ENCODE data around the gene CLSTN2. TPM values are rescaled to one million over a fixed set of nuclear protein-coding genes. Genes with fewer than 3 reads are reported as not detected.

Gene CLSTN2
- total and polyA plus RNA-seq, 2 of the 13 experiments (the other 11 are each of a cell fraction or from before 2014, with no cell fraction given) = not detected

GRCh38 chr3:140243575-140243974, 308.6 kb downstream of the CLSTN2 start (continued):
- TF ChIP-seq NAIF1 (CRISPR knock-in tag; IDR thresholded peaks at IDR 0.05; ENCODE audit: borderline replicate concordance) (no peak), ZNF510 (CRISPR knock-in tag; IDR thresholded peaks at IDR 0.05; ENCODE audit: low read depth) (no peak), ZNF788 (CRISPR knock-in tag; IDR thresholded peaks at IDR 0.05; ENCODE audit: borderline replicate concordance) (no peak), BCL6 (CRISPR knock-in tag; IDR thresholded peaks at IDR 0.05) (no peak), ZMYM2 (CRISPR knock-in tag; IDR thresholded peaks at IDR 0.05) (no peak), IKZF1 (IDR thresholded peaks at IDR 0.05) (no peak), KDM5B (CRISPR knock-in tag; IDR thresholded peaks at IDR 0.05; ENCODE audit: borderline replicate concordance) (no peak), ZNF816 (CRISPR knock-in tag; IDR thresholded peaks at IDR 0.05; ENCODE audit: borderline replicate concordance) (no peak), FOXJ3 (CRISPR knock-in tag; IDR thresholded peaks at IDR 0.05; ENCODE audit: borderline replicate concordance) (no peak), SP2 (CRISPR knock-in tag; IDR thresholded peaks at IDR 0.05) (no peak), ZNF547 (CRISPR knock-in tag; IDR thresholded peaks at IDR 0.05) (no peak), ZNF646 (CRISPR knock-in tag; IDR thresholded peaks at IDR 0.05) (no peak), ARNTL (CRISPR knock-in tag; IDR thresholded peaks at IDR 0.05) (no peak), CEBPB (IDR thresholded peaks at IDR 0.05; ENCODE audit: borderline replicate concordance, low read depth, low read length) (no peak), ZNF24 (IDR thresholded peaks at IDR 0.05) (no peak)
